ENCODE measurements around the gene CS. TPM values are rescaled to one million over a fixed set of nuclear protein-coding genes. Genes with fewer than 3 reads are reported as not detected.
"Not testable (repeated sequence)": the region's sequence is repeated elsewhere in the genome, so short reads cannot be mapped to it uniquely, and the experiment has no call there.

The CS gene
- polyA plus RNA-seq (ENCODE audit: insufficient read length in 4 of 4) = 100 to 1,000 TPM; 114 to 224 (median 198) TPM

DNA sequence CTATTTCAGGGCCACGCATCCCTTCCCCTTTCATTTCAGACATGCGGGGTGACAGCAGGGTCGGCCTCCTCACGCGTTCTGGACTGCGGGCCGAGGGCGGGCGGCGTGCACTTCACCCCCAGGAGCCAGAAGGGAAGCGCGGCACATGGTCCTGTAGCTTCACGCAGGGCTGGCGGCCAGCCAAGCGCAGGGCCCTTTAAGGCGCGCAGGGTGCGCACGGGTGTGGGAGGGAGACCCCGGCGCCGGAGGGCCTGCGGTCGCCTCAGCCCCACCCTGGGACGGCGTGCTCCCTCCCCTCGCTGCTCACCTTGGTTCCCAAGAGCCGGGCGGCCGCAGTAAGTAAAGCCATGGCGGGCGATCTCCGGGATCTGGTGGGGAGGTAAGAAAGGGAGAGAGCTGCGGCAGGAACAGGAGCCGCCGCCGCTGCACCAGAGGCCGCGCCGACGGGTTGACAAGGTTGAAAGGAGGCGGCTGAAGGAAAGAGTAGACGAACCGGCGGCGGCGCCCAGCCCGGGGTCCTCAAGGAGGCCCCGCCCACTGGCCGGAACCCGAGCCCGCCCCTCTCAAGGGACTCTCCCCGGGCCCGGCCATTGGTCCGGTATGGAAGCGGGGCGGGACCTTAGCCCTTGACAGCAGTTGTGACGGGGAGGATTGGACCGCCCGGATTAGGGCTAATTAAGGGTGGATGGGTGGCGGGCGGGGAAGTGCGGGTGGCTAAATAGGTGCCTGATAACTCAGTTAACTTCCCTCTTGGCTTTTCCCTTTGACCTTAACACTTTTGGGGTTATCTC, at the start of gene CS:
TSS of gene CS (minus strand) at position 478 of the 791 bp plus-strand sequence. CDS start at position 349, 129 bp downstream.
- DNase-seq (ENCODE audit: low read depth in 4 of 4, low spot score in 3 of 4) = peak; percentile 91 to 95 (median 95)

DNA sequence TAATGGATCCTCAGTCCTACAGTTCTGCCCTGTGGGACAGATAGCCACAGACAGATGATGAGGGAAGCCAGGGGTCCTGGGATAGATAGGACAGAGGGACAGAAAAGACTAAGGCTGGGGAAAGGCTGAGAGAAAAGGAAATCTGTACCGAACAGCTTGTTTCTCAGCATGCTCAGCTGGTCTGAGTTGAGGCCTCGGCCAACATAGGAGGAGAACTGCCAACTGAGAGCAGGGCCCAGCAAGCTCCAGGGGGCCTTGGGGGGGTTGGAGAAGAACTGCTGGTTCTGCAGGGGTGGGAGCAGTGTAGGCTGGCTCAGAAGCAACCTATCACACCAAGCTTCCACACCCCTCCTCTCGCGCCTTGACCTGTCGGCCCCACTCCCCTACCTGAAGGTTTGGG, 48.6 kb upstream of the CS start:
- no peak for DNase-seq (ENCODE audit: low read depth in 4 of 4, low spot score in 3 of 4)

DNA sequence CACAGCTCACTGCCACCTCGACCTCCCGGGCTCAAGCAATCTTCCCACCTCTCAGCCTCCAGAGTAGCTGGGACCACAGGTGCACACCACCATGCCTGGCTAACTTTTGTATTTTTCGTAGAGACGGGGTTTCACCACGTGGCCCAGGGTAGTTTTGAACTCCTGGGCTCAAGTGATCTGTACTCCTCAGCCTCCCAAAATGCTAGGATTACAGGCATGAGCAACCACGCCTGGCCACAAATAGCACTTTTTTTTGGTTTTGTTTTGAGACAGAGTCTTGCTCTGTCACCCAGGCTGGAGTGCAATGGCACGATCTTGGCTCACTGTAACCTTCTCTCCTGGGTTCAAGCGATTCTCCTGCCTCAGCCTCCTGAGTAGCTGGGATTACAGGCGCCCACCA, 47.1 kb upstream of the CS start:
- DNase-seq (ENCODE audit: low read depth in 4 of 4, low spot score in 3 of 4) = not testable (repeated sequence)

- DNase-seq (ENCODE audit: low read depth in 4 of 4, low spot score in 3 of 4) = no peak
Measured at GRCh38 chr12:56346675-56347074, 46.5 kb upstream of the CS start.

- DNase-seq (ENCODE audit: low read depth in 4 of 4, low spot score in 3 of 4) = not testable (repeated sequence)
Measured at GRCh38 chr12:56342290-56342689, 42.2 kb upstream of the CS start.

GRCh38 chr12:56341616-56342015, 41.5 kb upstream of the CS start:
- DNase-seq (ENCODE audit: low read depth in 4 of 4, low spot score in 3 of 4) = no peak

- no peak for DNase-seq (ENCODE audit: low read depth in 4 of 4, low spot score in 3 of 4)
Measured at GRCh38 chr12:56339158-56339422, 39.0 kb upstream of the CS start.

DNA sequence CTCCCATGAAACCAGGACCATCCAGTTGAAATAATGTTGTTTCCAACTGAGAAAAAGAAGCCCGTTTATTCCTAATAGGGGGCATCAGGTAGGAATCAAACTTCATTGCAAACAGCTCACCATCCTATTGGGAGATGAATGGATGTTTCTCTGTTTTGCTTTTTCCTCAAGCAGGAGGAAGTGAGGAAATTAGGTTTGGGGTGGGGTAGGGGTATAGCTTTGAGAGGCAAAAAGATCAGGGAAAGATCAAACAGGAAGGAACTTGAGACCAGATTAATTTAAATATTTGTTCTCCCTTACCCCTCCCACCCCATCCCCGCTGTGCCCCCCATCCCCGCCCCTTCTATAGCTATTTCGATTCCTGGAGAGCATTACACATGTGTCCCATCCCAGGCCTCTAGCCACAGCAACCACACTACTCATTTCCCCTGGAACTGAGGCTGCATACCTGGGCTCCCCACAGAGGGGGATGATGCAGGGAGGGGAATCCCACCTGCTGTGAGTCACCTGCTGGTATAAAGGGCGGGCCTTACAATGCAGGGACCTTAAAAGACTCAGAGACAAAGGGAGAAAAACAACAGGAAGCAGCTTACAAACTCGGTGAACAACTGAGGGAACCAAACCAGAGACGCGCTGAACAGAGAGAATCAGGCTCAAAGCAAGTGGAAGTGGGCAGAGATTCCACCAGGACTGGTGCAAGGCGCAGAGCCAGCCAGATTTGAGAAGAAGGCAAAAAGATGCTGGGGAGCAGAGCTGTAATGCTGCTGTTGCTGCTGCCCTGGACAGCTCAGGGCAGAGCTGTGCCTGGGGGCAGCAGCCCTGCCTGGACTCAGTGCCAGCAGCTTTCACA, 38.4 kb upstream of the CS start, which contains the start of gene IL23A:
TSS of gene IL23A (plus strand) at position 577 of the 850 bp plus-strand sequence. CDS start at position 738, 161 bp downstream.
- no peak for DNase-seq (ENCODE audit: low read depth in 4 of 4, low spot score in 3 of 4)

DNA sequence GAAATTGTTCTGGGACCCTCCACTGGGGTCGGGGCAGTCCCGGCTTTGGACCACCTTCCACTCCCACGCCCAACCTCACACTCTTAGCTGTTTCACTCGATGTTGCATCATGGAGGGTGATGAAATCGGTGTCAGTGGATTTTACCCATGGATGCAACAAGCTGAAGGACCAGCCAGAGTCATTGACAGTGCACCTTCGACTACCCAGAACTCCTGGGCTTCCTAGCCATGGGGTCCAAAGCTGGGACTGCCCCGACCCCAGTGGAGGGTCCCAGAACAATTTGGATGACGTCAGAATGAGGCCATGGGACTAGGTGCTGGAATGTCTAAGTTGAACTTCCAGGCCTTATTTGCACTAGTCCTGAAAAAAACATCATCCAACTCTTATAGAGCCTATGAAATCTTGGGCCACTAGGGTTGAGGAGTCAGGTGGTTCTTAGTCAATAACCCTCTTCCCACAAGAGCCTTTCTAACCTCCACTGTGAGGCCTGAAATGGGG, 37.7 kb upstream of the CS start:
- no peak for DNase-seq (ENCODE audit: low read depth in 4 of 4, low spot score in 3 of 4)

- no peak for DNase-seq (ENCODE audit: low read depth in 4 of 4, low spot score in 3 of 4)
Measured at GRCh38 chr12:56336361-56337167, 36.4 kb upstream of the CS start.

GRCh38 chr12:56335527-56335926, 35.4 kb upstream of the CS start:
- DNase-seq (ENCODE audit: low read depth in 4 of 4, low spot score in 3 of 4) = not testable (repeated sequence)

DNA sequence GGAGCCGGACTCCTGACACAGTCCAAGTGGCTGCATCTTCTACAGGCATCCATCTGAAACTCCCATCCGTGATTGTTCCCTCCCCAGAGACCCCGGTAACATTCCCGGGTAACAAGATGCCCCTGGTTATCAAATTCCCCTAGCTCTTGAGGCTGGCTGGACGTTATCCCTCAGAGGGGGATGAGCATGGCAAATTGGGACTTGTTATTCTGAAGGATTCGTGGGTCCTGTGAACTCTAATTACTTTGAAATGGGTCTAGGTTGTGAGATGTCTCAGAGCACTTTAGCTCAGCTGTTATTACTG, 34.3 kb upstream of the CS start:
- DNase-seq (ENCODE audit: low read depth in 4 of 4, low spot score in 3 of 4) = no peak

DNA sequence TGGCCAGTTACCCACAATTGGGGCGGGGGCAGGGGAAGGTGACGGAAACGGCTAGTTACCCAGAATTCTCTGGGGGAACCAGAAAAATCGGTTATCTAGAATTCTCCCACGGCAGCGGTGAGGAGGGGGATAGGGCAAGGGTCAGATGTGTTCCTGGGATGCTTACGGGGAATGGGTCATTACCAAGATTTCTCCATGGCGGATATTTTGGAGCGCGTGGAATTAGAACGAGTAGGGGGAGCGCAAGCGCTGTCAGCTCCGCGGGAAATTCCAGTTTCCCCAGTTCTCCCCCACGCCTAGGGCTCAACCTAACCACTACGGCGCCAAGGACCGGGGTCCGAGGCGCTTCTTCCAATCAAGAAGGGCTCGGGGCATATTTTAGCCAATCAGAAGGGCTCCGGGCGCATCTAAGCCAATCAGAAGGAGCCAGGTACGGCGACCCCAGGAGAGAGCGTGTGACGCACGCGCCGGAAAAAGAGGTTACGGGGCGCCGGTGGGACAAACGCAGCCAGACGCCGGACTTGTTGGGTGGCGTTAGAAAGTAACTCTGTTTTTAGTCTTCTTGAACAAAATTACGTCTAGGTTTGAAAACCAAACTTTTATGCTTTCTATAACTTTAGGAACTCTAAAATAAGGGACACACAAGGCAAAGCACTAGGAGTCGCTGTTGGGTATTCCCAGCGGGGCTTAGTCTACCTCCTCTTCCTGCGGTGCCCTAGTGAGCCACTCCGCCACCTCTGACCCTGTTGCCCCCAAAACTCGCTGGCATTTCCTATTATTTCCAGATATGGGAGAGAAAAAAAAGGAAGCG, 33.8 kb upstream of the CS start, which contains the start of gene PAN2:
TSS of gene PAN2 (minus strand) at position 322 of the 811 bp plus-strand sequence. CDS start 906 bp downstream, outside the sequence.
- peak; percentile 91 to 96 (median 95) for DNase-seq (ENCODE audit: low read depth in 4 of 4, low spot score in 3 of 4)

GRCh38 chr12:56333197-56333678, 33.1 kb upstream of the CS start:
- no peak for DNase-seq (ENCODE audit: low read depth in 4 of 4, low spot score in 3 of 4)

DNA sequence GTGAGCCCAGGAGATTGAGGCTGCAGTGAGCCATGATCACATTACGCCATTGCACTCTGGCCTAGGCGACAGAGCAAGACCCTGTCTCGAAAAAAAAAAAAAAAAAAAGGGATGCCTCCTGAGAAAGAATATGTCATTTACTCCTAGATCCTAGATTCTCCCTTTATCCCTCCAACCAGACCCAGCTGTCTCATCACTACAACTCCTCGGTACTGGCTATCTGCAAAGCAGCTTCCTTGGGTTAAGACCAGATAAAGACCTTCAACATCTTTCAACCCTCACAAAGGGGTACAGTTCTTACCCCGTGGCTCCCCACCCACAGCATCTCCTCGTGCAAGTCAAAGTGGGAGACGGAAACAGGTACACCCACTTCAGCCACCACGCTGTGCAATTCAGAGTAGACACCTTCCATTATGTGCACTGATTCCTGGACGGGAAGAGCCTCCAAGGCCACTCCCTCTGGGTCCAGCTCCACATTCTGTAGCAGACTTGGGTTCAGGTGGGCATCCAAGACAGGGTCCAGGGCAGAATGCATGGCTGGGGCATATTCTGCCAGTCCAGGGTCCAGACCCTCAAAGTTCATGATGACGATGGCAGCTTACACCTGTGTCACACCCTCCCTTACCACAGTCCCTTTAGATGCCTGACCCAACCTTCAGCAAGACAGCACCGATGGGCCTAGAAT, 32.5 kb upstream of the CS start:
- DNase-seq (ENCODE audit: low read depth in 4 of 4, low spot score in 3 of 4) = no peak

GRCh38 chr12:56330936-56331490, 30.9 kb upstream of the CS start:
- no peak for DNase-seq (ENCODE audit: low read depth in 4 of 4, low spot score in 3 of 4)

DNA sequence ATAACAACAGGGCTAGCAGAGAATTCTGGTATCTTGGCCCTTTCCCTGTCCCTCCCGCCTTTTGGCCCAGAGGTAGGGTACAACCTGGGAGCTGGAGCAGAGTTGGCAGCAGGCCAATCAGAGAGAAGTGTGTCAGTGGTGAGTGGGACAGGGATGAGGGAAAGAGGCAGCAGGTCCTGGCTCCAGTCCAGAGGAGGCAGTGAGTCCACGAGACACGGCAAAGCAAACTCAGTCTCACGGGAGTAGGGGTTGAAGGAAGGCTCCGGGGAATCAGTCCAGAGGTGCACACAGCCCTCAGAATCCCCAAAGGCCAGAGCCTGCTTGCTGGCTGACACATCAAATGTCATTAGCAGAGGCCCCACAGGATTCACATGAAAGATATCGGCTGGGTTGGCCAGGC, 26.4 kb upstream of the CS start:
- no peak for DNase-seq (ENCODE audit: low read depth in 4 of 4, low spot score in 3 of 4)

- no peak for DNase-seq (ENCODE audit: low read depth in 4 of 4, low spot score in 3 of 4)
Measured at GRCh38 chr12:56326126-56326525, 26.0 kb upstream of the CS start.

GRCh38 chr12:56324206-56324605, 24.1 kb upstream of the CS start:
- DNase-seq (ENCODE audit: low read depth in 4 of 4, low spot score in 3 of 4) = no peak

Measured in left renal pelvis (tissue), 4 donors.